ENCODE measurements around the gene C17orf75. TPM values are rescaled to one million over a fixed set of nuclear protein-coding genes. Genes with fewer than 3 reads are reported as not detected.
A peak's percentile ranks its signal among the peaks of the same experiment; 100 is the strongest.

The C17orf75 gene
- total and polyA plus RNA-seq, 12 donors: 10.7 to 25.6 (median 21.0) TPM

GRCh38 chr17:32311028-32311536 is 30.9 kb downstream of the C17orf75 start:
- TF ChIP-seq, protein P1, sequence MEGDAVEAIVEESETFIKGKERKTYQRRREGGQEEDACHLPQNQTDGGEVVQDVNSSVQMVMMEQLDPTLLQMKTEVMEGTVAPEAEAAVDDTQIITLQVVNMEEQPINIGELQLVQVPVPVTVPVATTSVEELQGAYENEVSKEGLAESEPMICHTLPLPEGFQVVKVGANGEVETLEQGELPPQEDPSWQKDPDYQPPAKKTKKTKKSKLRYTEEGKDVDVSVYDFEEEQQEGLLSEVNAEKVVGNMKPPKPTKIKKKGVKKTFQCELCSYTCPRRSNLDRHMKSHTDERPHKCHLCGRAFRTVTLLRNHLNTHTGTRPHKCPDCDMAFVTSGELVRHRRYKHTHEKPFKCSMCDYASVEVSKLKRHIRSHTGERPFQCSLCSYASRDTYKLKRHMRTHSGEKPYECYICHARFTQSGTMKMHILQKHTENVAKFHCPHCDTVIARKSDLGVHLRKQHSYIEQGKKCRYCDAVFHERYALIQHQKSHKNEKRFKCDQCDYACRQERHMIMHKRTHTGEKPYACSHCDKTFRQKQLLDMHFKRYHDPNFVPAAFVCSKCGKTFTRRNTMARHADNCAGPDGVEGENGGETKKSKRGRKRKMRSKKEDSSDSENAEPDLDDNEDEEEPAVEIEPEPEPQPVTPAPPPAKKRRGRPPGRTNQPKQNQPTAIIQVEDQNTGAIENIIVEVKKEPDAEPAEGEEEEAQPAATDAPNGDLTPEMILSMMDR (IDR thresholded peaks at IDR 0.05): no peak
- intact Hi-C loops (cut with DNase I): no loop called here
- H3K36me3 ChIP-seq: no peaks in the 10 kb centered on the region
- WGBS, 2 donors: 24 to 28% methylated on average over 9 of the region's 9 CpGs
- no peak overlapping the region for H3K27ac ChIP-seq
- H3K9me3 ChIP-seq: no peaks in the 10 kb centered on the region
- ATAC-seq (peak in 3 of 8 donors; percentile 39 to 65 (median 56)), DNase-seq (no peak)
- peaks cover 0 to 15% (median 2%) of the 10 kb centered on the region in 7 donors for H3K27me3 ChIP-seq
- peaks cover 0 to 5% (median 0%) of the 10 kb centered on the region in 9 donors for H3K4me1 ChIP-seq
- peak overlapping the region in 5 of 10 donors; percentile 11 to 29 (median 16) for H3K4me3 ChIP-seq

DNA sequence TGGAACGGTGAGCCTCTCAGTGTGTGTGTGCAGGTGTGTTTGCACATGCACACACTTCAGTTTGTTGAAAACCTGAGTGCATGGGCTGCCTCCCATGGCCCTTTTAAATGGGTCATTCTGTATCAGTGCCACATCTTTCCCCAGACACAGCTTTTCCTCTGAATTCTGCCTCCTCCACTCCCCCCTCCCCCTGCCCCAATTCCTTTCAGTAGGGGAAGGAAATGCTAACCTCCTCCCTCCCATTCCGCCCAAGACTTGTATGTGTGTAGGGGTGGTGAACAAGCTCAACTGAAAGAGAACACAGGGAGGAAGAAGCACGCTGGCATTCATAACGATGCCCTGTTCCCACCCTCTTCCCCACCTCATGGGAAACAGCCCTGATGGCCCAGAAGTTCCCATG is 34.3 kb downstream of the C17orf75 start:
- DNase-seq (no peak), ATAC-seq (no peak)
- H3K4me1 ChIP-seq: peaks cover 0 to 14% (median 0%) of the 10 kb centered on the region in 9 donors
- no peaks in the 10 kb centered on the region for H3K9me3 ChIP-seq
- TF ChIP-seq, protein P1 (IDR thresholded peaks at IDR 0.05): no peak
- H3K27ac ChIP-seq: no peak overlapping the region
- no peaks in the 10 kb centered on the region for H3K36me3 ChIP-seq
- 48 to 60% methylated on average over 4 of the region's 4 CpGs for WGBS, 2 donors
- peaks cover 0 to 3% (median 0%) of the 10 kb centered on the region in 7 donors for H3K27me3 ChIP-seq
- intact Hi-C loops (cut with DNase I): no loop called here
- no peak overlapping the region for H3K4me3 ChIP-seq

GRCh38 chr17:32305049-32305448 is 36.9 kb downstream of the C17orf75 start:
- 78 to 85% methylated on average over 9 of the region's 9 CpGs for WGBS, 2 donors
- Histone ChIP-seq H3K36me3 (no peaks in the 10 kb centered on the region), H3K27ac (no peak overlapping the region), H3K4me1 (peaks cover 0 to 9% (median 0%) of the 10 kb centered on the region in 9 donors), H3K27me3 (no peaks in the 10 kb centered on the region), H3K9me3 (no peaks in the 10 kb centered on the region), H3K4me3 (no peak overlapping the region)
- TF ChIP-seq, protein P1 (IDR thresholded peaks at IDR 0.05): no peak
- intact Hi-C loops (cut with DNase I): no loop called here
- DNase-seq (no peak), ATAC-seq (no peak)

DNA sequence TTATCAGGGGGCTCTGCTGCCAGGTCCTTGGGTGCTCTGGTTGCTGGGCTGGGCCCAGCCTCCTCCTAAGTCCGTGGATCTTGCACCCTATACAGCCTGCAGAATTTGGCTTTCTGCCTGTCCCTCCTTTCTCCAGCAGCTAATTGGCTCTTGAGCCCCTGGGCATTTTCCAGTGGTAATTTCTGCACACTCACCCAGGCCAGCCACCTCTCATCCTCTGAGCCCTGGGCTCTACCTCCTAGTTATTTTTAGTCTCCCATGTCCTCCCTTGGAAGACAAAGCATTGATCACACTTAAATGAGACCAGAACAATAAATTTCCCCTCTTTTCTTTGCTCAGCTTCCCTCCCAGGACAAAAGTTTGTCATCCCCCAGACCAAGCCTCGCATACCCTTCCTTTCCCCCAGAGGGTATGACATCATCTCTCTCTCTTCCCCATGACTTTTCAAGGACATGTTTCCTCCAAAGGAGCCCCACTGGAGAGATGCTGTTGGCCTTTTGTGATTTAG is 38.1 kb downstream of the C17orf75 start:
- no peaks in the 10 kb centered on the region for H3K9me3 ChIP-seq
- H3K27me3 ChIP-seq: no peaks in the 10 kb centered on the region
- TF ChIP-seq, protein P1 (IDR thresholded peaks at IDR 0.05): no peak
- DNase-seq: no peak
- no peaks in the 10 kb centered on the region for H3K36me3 ChIP-seq
- peak in 5 of 8 donors; percentile 33 to 63 (median 42) for ATAC-seq
- no peak overlapping the region for H3K4me3 ChIP-seq
- WGBS, 2 donors: 43 to 45% methylated on average over 2 of the region's 2 CpGs
- peaks cover 0 to 9% (median 0%) of the 10 kb centered on the region in 9 donors for H3K4me1 ChIP-seq
- intact Hi-C loops (cut with DNase I): no loop called here
- no peak overlapping the region for H3K27ac ChIP-seq

All from heart right ventricle (tissue), 16 donors.